ENCODE measurements around the gene CACNA1G. TPM values are rescaled to one million over a fixed set of nuclear protein-coding genes. Genes with fewer than 3 reads are reported as not detected.
A peak's percentile ranks its signal among the peaks of the same experiment; 100 is the strongest.

Gene CACNA1G
- total RNA-seq, 1 experiment from 2014 or later = not detected

DNA sequence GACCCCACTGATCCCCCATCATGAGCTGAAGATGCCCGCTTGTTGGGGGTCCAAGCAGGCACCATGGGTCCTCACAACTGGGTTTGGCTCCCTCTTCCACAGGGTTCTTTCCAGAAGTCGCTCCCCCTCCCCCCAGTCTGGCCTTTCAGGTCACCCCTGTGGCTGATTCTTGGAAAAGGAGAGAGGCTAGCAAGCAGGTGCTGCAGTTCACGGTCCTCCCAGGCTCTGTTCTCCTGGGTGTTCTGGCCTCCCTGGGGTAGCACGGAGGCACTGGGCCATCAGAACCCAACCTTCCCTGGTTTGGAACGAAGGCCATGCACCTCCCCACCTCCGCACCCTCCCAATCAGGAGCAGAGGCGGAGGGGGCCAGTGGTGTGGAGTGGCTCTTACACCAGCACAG, 18.9 kb downstream of the CACNA1G start:
- no peak overlapping the region for H3K4me2 ChIP-seq (ENCODE audit: low read depth, low read length, poor library complexity, severe bottlenecking)
- H2AFZ ChIP-seq (ENCODE audit: low read length) = no peak overlapping the region
- no peak overlapping the region for H3K4me3 ChIP-seq (ENCODE audit: low read length)
- no peaks in the 10 kb centered on the region for H3K79me2 ChIP-seq (ENCODE audit: low read length)
- H4K20me1 ChIP-seq (ENCODE audit: insufficient read depth, low read depth, low read length) = peaks cover 3% of the 10 kb centered on the region; the same call in 1 of the 2 replicates
- no peak overlapping the region for H3K9ac ChIP-seq (ENCODE audit: low read length)
- H3K27me3 ChIP-seq (ENCODE audit: low read length) = no peaks in the 10 kb centered on the region
- no peaks in the 10 kb centered on the region for H3K9me2 ChIP-seq (replicated peaks; ENCODE audit: insufficient read depth, low read length)
- no peaks in the 10 kb centered on the region for H3K36me3 ChIP-seq (ENCODE audit: insufficient read depth, low read length)
- H3K9me3 ChIP-seq (ENCODE audit: low read length) = no peaks in the 10 kb centered on the region
- H3K4me1 ChIP-seq (ENCODE audit: low read length) = no peaks in the 10 kb centered on the region
- DNase-seq = no peak
- no peak overlapping the region for H3K27ac ChIP-seq (ENCODE audit: low read length)

DNA sequence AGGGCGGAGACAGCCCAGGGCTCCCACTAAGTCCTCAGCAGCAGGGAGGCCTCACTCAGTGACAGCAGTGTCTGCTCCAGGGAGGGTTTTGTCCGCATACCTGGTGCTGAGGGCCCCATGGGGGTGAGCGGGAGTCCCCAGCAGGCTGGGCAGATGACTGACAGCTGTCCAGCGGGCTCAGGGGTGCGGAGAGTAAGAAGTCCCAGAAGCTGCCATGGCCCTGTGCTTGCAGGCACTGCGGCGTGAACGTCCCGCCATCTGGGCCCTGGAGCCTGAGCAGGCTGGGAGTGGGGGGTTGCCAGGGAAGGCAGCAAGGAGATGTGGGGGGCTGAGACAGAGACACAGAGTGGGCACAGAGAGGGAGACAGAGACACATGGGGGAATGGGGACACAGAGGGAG, 20.1 kb downstream of the CACNA1G start:
- DNase-seq = no peak
- H3K36me3 ChIP-seq (ENCODE audit: insufficient read depth, low read length) = no peaks in the 10 kb centered on the region
- no peaks in the 10 kb centered on the region for H3K79me2 ChIP-seq (ENCODE audit: low read length)
- no peaks in the 10 kb centered on the region for H3K4me1 ChIP-seq (ENCODE audit: low read length)
- peaks cover 3% of the 10 kb centered on the region; the same call in 1 of the 2 replicates for H4K20me1 ChIP-seq (ENCODE audit: insufficient read depth, low read depth, low read length)
- no peaks in the 10 kb centered on the region for H3K27me3 ChIP-seq (ENCODE audit: low read length)
- H3K9me2 ChIP-seq (replicated peaks; ENCODE audit: insufficient read depth, low read length) = no peaks in the 10 kb centered on the region
- H3K4me3 ChIP-seq (ENCODE audit: low read length) = no peak overlapping the region
- no peak overlapping the region for H3K4me2 ChIP-seq (ENCODE audit: low read depth, low read length, poor library complexity, severe bottlenecking)
- H3K9ac ChIP-seq (ENCODE audit: low read length) = no peak overlapping the region
- no peak overlapping the region for H2AFZ ChIP-seq (ENCODE audit: low read length)
- H3K9me3 ChIP-seq (ENCODE audit: low read length) = no peaks in the 10 kb centered on the region
- H3K27ac ChIP-seq (ENCODE audit: low read length) = no peak overlapping the region

DNA sequence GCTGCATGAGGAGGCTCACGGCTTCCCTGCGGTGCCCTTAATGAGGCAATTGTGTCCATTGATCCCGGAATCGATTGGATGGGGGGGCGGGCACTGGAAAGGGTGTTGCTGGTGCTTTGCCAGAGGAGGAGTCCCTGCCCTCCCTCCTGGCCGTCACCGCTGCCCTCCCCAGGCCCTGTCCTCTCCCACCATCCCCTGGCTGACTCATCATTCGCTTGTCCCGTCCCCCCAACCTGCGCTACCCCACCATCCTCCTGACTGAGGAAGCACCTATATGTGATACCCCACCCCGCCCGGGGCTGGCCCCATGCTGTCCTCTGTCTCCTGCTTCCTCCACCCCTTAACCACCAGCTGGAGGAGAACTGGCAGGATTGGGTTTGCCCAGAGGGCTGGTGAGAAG, 20.8 kb downstream of the CACNA1G start:
- no peak overlapping the region for H3K4me3 ChIP-seq (ENCODE audit: low read length)
- H4K20me1 ChIP-seq (ENCODE audit: insufficient read depth, low read depth, low read length) = peaks cover 3% of the 10 kb centered on the region; the same call in 1 of the 2 replicates
- H3K4me1 ChIP-seq (ENCODE audit: low read length) = no peaks in the 10 kb centered on the region
- H3K27ac ChIP-seq (ENCODE audit: low read length) = no peak overlapping the region
- no peaks in the 10 kb centered on the region for H3K27me3 ChIP-seq (ENCODE audit: low read length)
- DNase-seq = no peak
- H3K9me2 ChIP-seq (replicated peaks; ENCODE audit: insufficient read depth, low read length) = no peaks in the 10 kb centered on the region
- no peaks in the 10 kb centered on the region for H3K9me3 ChIP-seq (ENCODE audit: low read length)
- H3K9ac ChIP-seq (ENCODE audit: low read length) = no peak overlapping the region
- H3K36me3 ChIP-seq (ENCODE audit: insufficient read depth, low read length) = no peaks in the 10 kb centered on the region
- no peaks in the 10 kb centered on the region for H3K79me2 ChIP-seq (ENCODE audit: low read length)
- no peak overlapping the region for H3K4me2 ChIP-seq (ENCODE audit: low read depth, low read length, poor library complexity, severe bottlenecking)
- H2AFZ ChIP-seq (ENCODE audit: low read length) = no peak overlapping the region

DNA sequence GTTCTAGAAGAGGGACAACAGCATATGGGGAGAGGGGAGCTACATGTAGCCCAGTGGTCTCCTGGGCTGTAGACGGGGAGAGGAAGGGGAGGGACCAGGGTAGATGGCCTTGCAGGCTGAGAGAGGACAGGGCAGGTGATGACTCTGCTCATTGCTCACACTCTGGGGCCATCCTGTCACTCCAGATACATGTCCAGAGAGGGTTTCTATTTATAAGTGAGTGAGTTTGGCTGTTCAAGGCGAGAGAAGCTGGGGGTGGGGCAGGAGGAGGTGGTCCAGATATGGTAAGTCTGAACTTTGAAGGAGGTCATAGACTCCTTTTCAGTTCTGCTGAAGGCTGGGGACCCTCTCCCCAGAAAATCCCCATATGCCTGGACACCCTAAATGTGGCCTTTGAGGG, 22.2 kb downstream of the CACNA1G start:
- H3K27ac ChIP-seq (ENCODE audit: low read length) = no peak overlapping the region
- H3K9ac ChIP-seq (ENCODE audit: low read length) = no peak overlapping the region
- H2AFZ ChIP-seq (ENCODE audit: low read length) = no peak overlapping the region
- no peaks in the 10 kb centered on the region for H3K9me3 ChIP-seq (ENCODE audit: low read length)
- no peak for DNase-seq
- H3K4me3 ChIP-seq (ENCODE audit: low read length) = no peak overlapping the region
- H3K79me2 ChIP-seq (ENCODE audit: low read length) = no peaks in the 10 kb centered on the region
- no peak overlapping the region for H3K4me2 ChIP-seq (ENCODE audit: low read depth, low read length, poor library complexity, severe bottlenecking)
- no peaks in the 10 kb centered on the region for H3K4me1 ChIP-seq (ENCODE audit: low read length)
- H3K27me3 ChIP-seq (ENCODE audit: low read length) = no peaks in the 10 kb centered on the region
- peaks cover 3% of the 10 kb centered on the region; the same call in 1 of the 2 replicates for H4K20me1 ChIP-seq (ENCODE audit: insufficient read depth, low read depth, low read length)
- H3K9me2 ChIP-seq (replicated peaks; ENCODE audit: insufficient read depth, low read length) = no peaks in the 10 kb centered on the region
- no peaks in the 10 kb centered on the region for H3K36me3 ChIP-seq (ENCODE audit: insufficient read depth, low read length)

DNA sequence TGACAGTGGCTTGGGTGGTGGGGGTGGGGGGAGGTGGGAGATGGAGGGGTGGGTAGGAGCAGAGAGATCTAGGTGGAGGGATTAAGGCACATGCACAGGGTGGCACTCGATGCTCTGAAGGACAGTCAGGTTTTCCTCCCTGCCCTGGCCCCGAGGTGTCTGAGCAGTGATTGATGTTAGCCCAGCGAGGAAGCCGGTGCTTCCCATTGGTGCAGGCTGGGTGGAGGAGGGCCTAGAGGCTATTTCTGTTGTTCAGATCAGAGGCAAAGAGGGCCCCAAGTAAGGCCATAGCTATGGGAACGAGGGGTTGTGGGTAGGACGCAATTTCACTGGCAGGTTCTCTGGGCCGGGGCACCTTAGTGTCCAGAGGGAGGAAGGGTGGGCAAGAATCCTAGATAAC, 23.1 kb downstream of the CACNA1G start:
- H3K9ac ChIP-seq (ENCODE audit: low read length) = no peak overlapping the region
- H3K4me1 ChIP-seq (ENCODE audit: low read length) = no peaks in the 10 kb centered on the region
- H3K4me2 ChIP-seq (ENCODE audit: low read depth, low read length, poor library complexity, severe bottlenecking) = no peak overlapping the region
- no peaks in the 10 kb centered on the region for H3K9me3 ChIP-seq (ENCODE audit: low read length)
- H4K20me1 ChIP-seq (ENCODE audit: insufficient read depth, low read depth, low read length) = peaks cover 3% of the 10 kb centered on the region; the same call in 1 of the 2 replicates
- no peak overlapping the region for H3K27ac ChIP-seq (ENCODE audit: low read length)
- no peaks in the 10 kb centered on the region for H3K9me2 ChIP-seq (replicated peaks; ENCODE audit: insufficient read depth, low read length)
- H3K79me2 ChIP-seq (ENCODE audit: low read length) = no peaks in the 10 kb centered on the region
- no peaks in the 10 kb centered on the region for H3K27me3 ChIP-seq (ENCODE audit: low read length)
- no peaks in the 10 kb centered on the region for H3K36me3 ChIP-seq (ENCODE audit: insufficient read depth, low read length)
- H2AFZ ChIP-seq (ENCODE audit: low read length) = no peak overlapping the region
- no peak overlapping the region for H3K4me3 ChIP-seq (ENCODE audit: low read length)
- DNase-seq = peak; percentile 51

DNA sequence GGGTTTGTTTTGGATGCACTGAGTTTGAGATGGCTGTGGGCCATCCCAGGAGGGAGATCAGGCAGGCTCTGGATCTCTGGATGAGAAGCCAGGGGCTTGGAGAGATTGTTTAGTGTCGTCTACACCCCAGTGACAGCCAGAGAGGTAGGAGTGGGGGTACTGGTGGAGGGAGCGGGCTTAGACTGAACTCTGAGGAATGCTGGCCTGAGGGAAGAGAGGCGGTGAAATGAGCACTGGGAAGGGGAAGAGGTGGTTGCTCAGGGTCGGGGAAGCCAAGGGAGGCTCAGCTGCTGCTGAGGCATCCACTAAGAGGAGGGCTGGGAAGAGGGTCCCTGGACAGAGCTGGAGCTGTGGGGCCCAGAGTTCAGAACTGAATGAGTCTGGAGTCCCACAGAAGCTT, 23.6 kb downstream of the CACNA1G start:
- H3K27me3 ChIP-seq (ENCODE audit: low read length) = no peaks in the 10 kb centered on the region
- H3K4me3 ChIP-seq (ENCODE audit: low read length) = no peak overlapping the region
- H3K9me3 ChIP-seq (ENCODE audit: low read length) = no peaks in the 10 kb centered on the region
- H3K36me3 ChIP-seq (ENCODE audit: insufficient read depth, low read length) = no peaks in the 10 kb centered on the region
- DNase-seq = no peak
- no peak overlapping the region for H3K27ac ChIP-seq (ENCODE audit: low read length)
- peaks cover 3% of the 10 kb centered on the region; the same call in 1 of the 2 replicates for H4K20me1 ChIP-seq (ENCODE audit: insufficient read depth, low read depth, low read length)
- no peaks in the 10 kb centered on the region; the same call in 1 of the 2 replicates for H3K4me1 ChIP-seq (ENCODE audit: low read length)
- no peaks in the 10 kb centered on the region for H3K9me2 ChIP-seq (replicated peaks; ENCODE audit: insufficient read depth, low read length)
- H3K4me2 ChIP-seq (ENCODE audit: low read depth, low read length, poor library complexity, severe bottlenecking) = no peak overlapping the region
- H3K9ac ChIP-seq (ENCODE audit: low read length) = no peak overlapping the region
- no peak overlapping the region for H2AFZ ChIP-seq (ENCODE audit: low read length)
- no peaks in the 10 kb centered on the region for H3K79me2 ChIP-seq (ENCODE audit: low read length)

DNA sequence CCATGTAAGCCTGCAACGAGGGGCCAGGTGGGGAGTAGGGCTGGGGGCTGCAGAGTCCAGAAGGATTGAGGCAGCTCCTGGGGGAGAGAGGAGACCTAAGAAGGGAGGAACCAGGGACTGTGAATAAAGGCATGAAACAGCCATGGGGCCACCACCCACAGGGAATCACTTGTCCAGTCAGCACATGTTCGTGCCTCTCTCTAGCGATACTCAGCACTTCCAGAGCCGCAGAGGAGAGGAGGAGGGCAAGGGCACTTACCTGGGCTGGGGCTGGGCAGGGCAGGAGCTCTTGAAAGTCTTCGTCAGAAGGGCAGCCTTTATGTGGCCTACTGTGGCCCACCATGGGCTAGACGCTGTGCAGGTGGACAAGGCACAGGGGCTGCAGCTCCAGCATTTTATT, 24.2 kb downstream of the CACNA1G start:
- Histone ChIP-seq H3K9me3 (ENCODE audit: low read length) (no peaks in the 10 kb centered on the region), H3K36me3 (ENCODE audit: insufficient read depth, low read length) (no peaks in the 10 kb centered on the region), H3K4me3 (ENCODE audit: low read length) (no peak overlapping the region), H4K20me1 (ENCODE audit: insufficient read depth, low read depth, low read length) (peaks cover 3% of the 10 kb centered on the region; the same call in 1 of the 2 replicates), H3K9me2 (replicated peaks; ENCODE audit: insufficient read depth, low read length) (no peaks in the 10 kb centered on the region), H3K4me1 (ENCODE audit: low read length) (no peaks in the 10 kb centered on the region; the same call in 1 of the 2 replicates), H3K9ac (ENCODE audit: low read length) (no peak overlapping the region), H3K79me2 (ENCODE audit: low read length) (no peaks in the 10 kb centered on the region), H3K27ac (ENCODE audit: low read length) (no peak overlapping the region), H3K27me3 (ENCODE audit: low read length) (no peaks in the 10 kb centered on the region), H3K4me2 (ENCODE audit: low read depth, low read length, poor library complexity, severe bottlenecking) (no peak overlapping the region), H2AFZ (ENCODE audit: low read length) (no peak overlapping the region)
- no peak for DNase-seq

DNA sequence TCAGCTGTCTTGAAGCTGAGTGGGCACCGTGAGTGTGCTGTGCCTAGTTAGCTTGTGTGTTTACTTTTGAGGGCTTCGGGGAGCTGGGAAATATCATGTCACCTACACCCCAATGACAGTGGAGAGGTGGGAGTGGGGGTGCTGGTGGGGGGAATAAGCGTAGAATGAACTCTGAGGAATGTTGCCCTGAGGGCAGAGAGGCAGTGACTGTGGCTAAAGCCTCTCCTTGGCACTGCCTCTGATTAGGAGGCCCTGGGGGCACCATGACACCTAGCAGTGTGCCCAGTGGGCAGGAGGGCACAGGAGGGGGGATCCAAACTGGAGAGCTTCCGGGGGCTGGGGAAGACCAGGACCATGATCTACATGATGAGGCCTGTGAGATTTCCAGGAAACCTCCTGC, 24.8 kb downstream of the CACNA1G start:
- H3K9me3 ChIP-seq (ENCODE audit: low read length) = no peaks in the 10 kb centered on the region
- no peak for DNase-seq
- no peak overlapping the region for H2AFZ ChIP-seq (ENCODE audit: low read length)
- H3K4me1 ChIP-seq (ENCODE audit: low read length) = no peaks in the 10 kb centered on the region; the same call in 1 of the 2 replicates
- no peak overlapping the region for H3K4me2 ChIP-seq (ENCODE audit: low read depth, low read length, poor library complexity, severe bottlenecking)
- H3K79me2 ChIP-seq (ENCODE audit: low read length) = no peaks in the 10 kb centered on the region
- no peak overlapping the region for H3K9ac ChIP-seq (ENCODE audit: low read length)
- H3K4me3 ChIP-seq (ENCODE audit: low read length) = no peak overlapping the region
- H3K27ac ChIP-seq (ENCODE audit: low read length) = no peak overlapping the region
- H3K36me3 ChIP-seq (ENCODE audit: insufficient read depth, low read length) = no peaks in the 10 kb centered on the region
- H4K20me1 ChIP-seq (ENCODE audit: insufficient read depth, low read depth, low read length) = 0 out of 2 replicates have a peak, but pooled peaks cover 3% of the 10 kb centered on the region
- no peaks in the 10 kb centered on the region for H3K9me2 ChIP-seq (replicated peaks; ENCODE audit: insufficient read depth, low read length)
- H3K27me3 ChIP-seq (ENCODE audit: low read length) = no peaks in the 10 kb centered on the region

DNA sequence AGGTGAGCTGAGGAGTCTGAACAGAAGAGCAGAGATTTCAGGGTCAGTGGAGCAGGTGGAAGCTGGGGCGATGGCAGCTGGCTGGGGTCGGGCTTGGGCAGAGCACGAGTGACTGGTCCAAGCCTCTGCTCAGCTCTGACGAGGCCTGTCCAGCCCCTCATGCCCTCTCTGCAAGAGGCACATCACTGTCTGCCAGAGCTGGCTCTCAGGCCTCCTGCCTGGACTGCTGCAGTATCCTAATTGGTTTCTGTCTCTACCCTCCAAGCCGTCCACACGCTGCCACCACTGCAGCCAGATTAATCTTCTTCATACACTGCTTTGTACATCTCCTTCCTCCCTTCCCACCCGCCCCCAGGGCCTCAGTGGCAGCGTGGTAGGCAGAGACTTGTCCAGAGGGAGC, 25.4 kb downstream of the CACNA1G start:
- 0 out of 2 replicates have a peak, but pooled peaks cover 3% of the 10 kb centered on the region for H4K20me1 ChIP-seq (ENCODE audit: insufficient read depth, low read depth, low read length)

More for the DNA sequence above, 25.4 kb downstream of the CACNA1G start:
- no peaks in the 10 kb centered on the region for H3K79me2 ChIP-seq (ENCODE audit: low read length)
- no peak overlapping the region for H3K4me2 ChIP-seq (ENCODE audit: low read depth, low read length, poor library complexity, severe bottlenecking)
- no peak overlapping the region for H3K4me3 ChIP-seq (ENCODE audit: low read length)
- H3K9me3 ChIP-seq (ENCODE audit: low read length) = no peaks in the 10 kb centered on the region
- H3K4me1 ChIP-seq (ENCODE audit: low read length) = no peaks in the 10 kb centered on the region; the same call in 1 of the 2 replicates
- DNase-seq = no peak
- H3K36me3 ChIP-seq (ENCODE audit: insufficient read depth, low read length) = no peaks in the 10 kb centered on the region
- no peaks in the 10 kb centered on the region for H3K9me2 ChIP-seq (replicated peaks; ENCODE audit: insufficient read depth, low read length)
- H3K27me3 ChIP-seq (ENCODE audit: low read length) = no peaks in the 10 kb centered on the region
- H2AFZ ChIP-seq (ENCODE audit: low read length) = no peak overlapping the region
- H3K27ac ChIP-seq (ENCODE audit: low read length) = no peak overlapping the region
- H3K9ac ChIP-seq (ENCODE audit: low read length) = no peak overlapping the region
